Sigmoid colon (tissue), 7 donors: ENCODE results near the gene RBM47. TPM values are rescaled to one million over a fixed set of nuclear protein-coding genes. Genes with fewer than 3 reads are reported as not detected.

Source experiments
- DNase-seq: peaks from one replicate; pipeline ENCODE4 v3.0.0-alpha.2; 2019
- H3K27ac ChIP-seq, 4 donors: fragments of 200-600 bp; sonication (generic); one replicate each; pipeline ENCODE4 v1.5.1; 2016 to 2019; ENCODE audit warnings: mild to moderate bottlenecking in 1 of 4
- H3K27me3 ChIP-seq, 3 donors: fragments of 200-600 bp; sonication (generic); one replicate each; pipeline ENCODE4 v1.5.1; 2019; ENCODE audit warnings: mild to moderate bottlenecking in 1 of 3
- H3K36me3 ChIP-seq, 4 donors: fragments of 200-600 bp; sonication (generic); one replicate each; pipeline ENCODE4 v1.5.1; 2016 to 2019
- H3K4me1 ChIP-seq, 4 donors: fragments of 200-600 bp; sonication (generic); one replicate each; pipeline ENCODE4 v1.5.1; 2017 to 2019
- H3K4me3 ChIP-seq, 4 donors: fragments of 200-600 bp; sonication (generic); one replicate each; pipeline ENCODE4 v1.5.1; 2017 to 2019; ENCODE audit warnings: mild to moderate bottlenecking in 2 of 4, moderate library complexity in 1 of 4
- H3K9me3 ChIP-seq, 4 donors: fragments of 200-600 bp in 3 of 4; sonication (generic) in 3 of 4; one replicate each; pipeline versions ENCODE4 v1.5.1 to v1.6.1; 2013 to 2019
- CTCF ChIP-seq, 4 experiments: fragments of 450-650 bp in 3 of 4; fragments of 200-600 bp in 1 of 4; IDR thresholded peaks; one replicate each; pipeline ENCODE4 v1.5.1; 2016 to 2019; ENCODE audit warnings: antibody characterized with exemption in 4 of 4, mild to moderate bottlenecking in 3 of 4, moderate library complexity in 2 of 4
- EP300 ChIP-seq, 4 donors: sonication (generic); formaldehyde crosslinking; IDR thresholded peaks; one replicate each; pipeline ENCODE4 v1.6.1; 2017; ENCODE audit warnings: antibody characterized with exemption in 4 of 4
- POLR2A ChIP-seq, 2 donors: fragments of 450-650 bp; IDR thresholded peaks; one replicate each; pipeline ENCODE4 v1.6.1; 2016; ENCODE audit warnings: antibody characterized with exemption in 2 of 2, mild to moderate bottlenecking in 2 of 2, moderate library complexity in 2 of 2
- POLR2AphosphoS5 ChIP-seq, 4 donors: sonication (generic); formaldehyde crosslinking; IDR thresholded peaks; one replicate each; pipeline ENCODE4 v1.6.1; 2017; ENCODE audit warnings: antibody characterized with exemption in 4 of 4
- WGBS, 2 donors: extraction: QIAGEN DNeasy Blood & Tissue Kit; methylation state at CpG; one replicate each; pipeline ENCODE4 v1.1.7; 2013; 5-methylcytosine and 5-hydroxymethylcytosine counted together
- intact Hi-C: fragments of 100-400 bp; cut with DNase I; formaldehyde crosslinking; loops from one replicate; pipeline ENCODE4 v1.15.1; 2023
- polyA plus RNA-seq, 3 donors: library from polyadenylated mRNA; stranded (reverse); fragments of 200-250 nt; gene quantifications; one replicate each; pipeline ENCODE4 v1.2.3, GENCODE V29; 2013
- total RNA-seq, 4 donors: library from RNA; depleted of rRNA; stranded (reverse); fragments of >200 nt; gene quantifications; one replicate each; pipeline ENCODE4 v1.1.0, GENCODE V29; 2016
- donor health status: healthy with polysubstance abuse.
- donor health status: Bipolar disorder and iron deficiency.
- donor health status: healthy.

The RBM47 gene
- total and polyA plus RNA-seq, 7 donors: 7.2 to 148 (median 21.2) TPM

- DNase-seq: no peak
- no peaks in the 10 kb centered on the region for H3K27me3 ChIP-seq
- intact Hi-C loops: no loop called here
- H3K36me3 ChIP-seq: no peaks in the 10 kb centered on the region
- H3K9me3 ChIP-seq: no peaks in the 10 kb centered on the region
- H3K27ac ChIP-seq: no peak overlapping the region
- H3K4me1 ChIP-seq: no peaks in the 10 kb centered on the region
- 64 to 70% methylated on average over 5 of the region's 5 CpGs for WGBS, 2 donors
- no peak for TF ChIP-seq EP300 (IDR thresholded peaks at IDR 0.05)
- no peak for TF ChIP-seq POLR2AphosphoS5 (IDR thresholded peaks at IDR 0.05)
- TF ChIP-seq POLR2A (IDR thresholded peaks at IDR 0.05): no peak
- no peak for TF ChIP-seq CTCF (IDR thresholded peaks at IDR 0.05)
- H3K4me3 ChIP-seq: no peak overlapping the region
Observed at GRCh38 chr4:40417941-40418340, 211.7 kb downstream of the RBM47 start.

GRCh38 chr4:40414673-40415072, 215.0 kb downstream of the RBM47 start:
- WGBS, 2 donors: 62 to 95% methylated on average over 3 of the region's 3 CpGs

GRCh38 chr4:40412866-40413795, 216.5 kb downstream of the RBM47 start:
- Histone ChIP-seq H3K36me3 (no peaks in the 10 kb centered on the region), H3K4me3 (no peak overlapping the region), H3K27me3 (no peaks in the 10 kb centered on the region), H3K27ac (no peak overlapping the region), H3K9me3 (no peaks in the 10 kb centered on the region), H3K4me1 (no peaks in the 10 kb centered on the region)
- WGBS, 2 donors: 74 to 85% methylated on average over 10 of the region's 10 CpGs
- TF ChIP-seq CTCF (IDR thresholded peaks at IDR 0.05): no peak
- TF ChIP-seq POLR2A (IDR thresholded peaks at IDR 0.05): no peak
- no peak for TF ChIP-seq POLR2AphosphoS5 (IDR thresholded peaks at IDR 0.05)
- no peak for TF ChIP-seq EP300 (IDR thresholded peaks at IDR 0.05)
- DNase-seq: no peak
- intact Hi-C loops: no loop called here

More at GRCh38 chr4:40414673-40415072, 215.0 kb downstream of the RBM47 start:
- no peak for DNase-seq
- H3K27me3 ChIP-seq: no peaks in the 10 kb centered on the region
- no peak overlapping the region for H3K4me3 ChIP-seq
- no peaks in the 10 kb centered on the region for H3K9me3 ChIP-seq
- intact Hi-C loops: no loop called here
- H3K27ac ChIP-seq: no peak overlapping the region
- no peaks in the 10 kb centered on the region for H3K36me3 ChIP-seq
- no peaks in the 10 kb centered on the region for H3K4me1 ChIP-seq
- TF ChIP-seq EP300 (IDR thresholded peaks at IDR 0.05) (no peak), POLR2A (IDR thresholded peaks at IDR 0.05) (no peak), CTCF (IDR thresholded peaks at IDR 0.05) (no peak), POLR2AphosphoS5 (IDR thresholded peaks at IDR 0.05) (no peak)

GRCh38 chr4:40412388-40412787, 217.3 kb downstream of the RBM47 start:
- H3K9me3 ChIP-seq: no peaks in the 10 kb centered on the region
- no peaks in the 10 kb centered on the region for H3K4me1 ChIP-seq
- no peak overlapping the region for H3K27ac ChIP-seq
- H3K27me3 ChIP-seq: no peaks in the 10 kb centered on the region
- WGBS, 2 donors: 60 to 63% methylated on average over 1 of the region's 1 CpG
- no peak for DNase-seq
- intact Hi-C loops: no loop called here
- TF ChIP-seq POLR2AphosphoS5 (IDR thresholded peaks at IDR 0.05) (no peak), POLR2A (IDR thresholded peaks at IDR 0.05) (no peak), EP300 (IDR thresholded peaks at IDR 0.05) (no peak), CTCF (IDR thresholded peaks at IDR 0.05) (no peak)
- H3K36me3 ChIP-seq: no peaks in the 10 kb centered on the region
- no peak overlapping the region for H3K4me3 ChIP-seq
